K562 (cell line): ENCODE data around the gene C10orf90. TPM values are rescaled to one million over a fixed set of nuclear protein-coding genes. Genes with fewer than 3 reads are reported as not detected.

Experiments used
- ATAC-seq: fragments of 200-7000 bp; cut with Tn5 transposase; 3 replicates; pipeline ENCODE4 v1.9.1; 2020; ENCODE audit warnings: moderate library complexity
- BruUV-seq: library from RNA; stranded (reverse); fragments of 400-500 nt; replicated peaks from 2 replicates; lab custom pipeline; 2021; lab: Mats Ljungman, UMichigan
- CTCF ChIA-PET: fragments of 300-600 bp; formaldehyde crosslinking; extraction: SDS; loops from one replicate; lab custom pipeline; 2021; ENCODE audit warnings: low intra/inter-chr PET ratio; lab: Yijun Ruan, JAX
- POLR2A ChIA-PET: fragments of 300-600, 350-650 bp; sonication (Branson Sonifier 250); formaldehyde crosslinking; extraction: SDS; loops from one replicate; lab custom pipeline; 2021; ENCODE audit warnings: antibody characterized with exemption, inconsistent platforms; lab: Yijun Ruan, JAX
- DNase-seq, 4 experiments: peaks; one replicate each; pipeline versions ENCODE4 v3.0.0 to v3.0.0-alpha.2; 2011 to 2018; ENCODE audit warnings: low spot score in 3 of 4, mixed read lengths in 3 of 4; ENCODE audit errors: extremely low read depth in 1 of 4
- FAIRE-seq: peaks from 2 replicates; lab custom pipeline; 2011; peaks lifted over from hg19 to GRCh38; lab: Jason Lieb, UNC
- H2AFZ ChIP-seq: 2 replicates; pipeline ENCODE4 v1.6.0; 2011; ENCODE audit warnings: low read depth, low read length, control low read depth, inconsistent platforms
- H3K27ac ChIP-seq: fragments of 200-600 bp; 3 replicates; pipeline ENCODE4 v1.8.0; 2011; ENCODE audit warnings: low read depth, mild to moderate bottlenecking, control low read depth, inconsistent platforms, low read length, moderate library complexity, mixed read lengths; ENCODE audit errors: extremely low read depth
- H3K27me3 ChIP-seq, 2 experiments: fragments of 300-600 bp in 1 of 2; 2 replicates in 1 of 2; 3 replicates in 1 of 2; pipeline versions ENCODE4 v1.6.0 to v1.8.0; 2011; ENCODE audit warnings: inconsistent platforms in 2 of 2, low read length in 2 of 2, mild to moderate bottlenecking in 1 of 2, mixed read lengths in 1 of 2, moderate library complexity in 1 of 2; ENCODE audit not compliant: control insufficient read depth in 2 of 2, insufficient read depth in 2 of 2
- H3K36me3 ChIP-seq: fragments of 300-600 bp; 3 replicates; pipeline ENCODE4 v1.8.0; 2011; ENCODE audit warnings: mild to moderate bottlenecking, low read length, inconsistent platforms; ENCODE audit not compliant: control insufficient read depth, insufficient read depth
- H3K4me1 ChIP-seq, 2 experiments: fragments of 200-600 bp in 1 of 2; replicated peaks in 1 of 2; 2 replicates in 1 of 2; 3 replicates in 1 of 2; pipeline versions ENCODE4 v1.5.1 to v1.8.0; 2011; ENCODE audit warnings: inconsistent platforms in 2 of 2, low read length in 2 of 2, mild to moderate bottlenecking in 1 of 2, mixed read lengths in 1 of 2, moderate library complexity in 1 of 2; ENCODE audit not compliant: control insufficient read depth in 2 of 2, insufficient read depth in 2 of 2
- H3K4me2 ChIP-seq: 2 replicates; pipeline ENCODE4 v1.6.1; 2011; ENCODE audit warnings: low read length, control low read depth, inconsistent platforms, mixed read lengths; ENCODE audit not compliant: insufficient read depth
- H3K4me3 ChIP-seq: fragments of 200-600 bp; sonication (generic), shearing (Covaris generic); 2 replicates; pipeline ENCODE4 v1.5.1; 2016; ENCODE audit warnings: control low read depth, inconsistent platforms
- H3K79me2 ChIP-seq: fragments of 200-600 bp; 3 replicates; pipeline ENCODE4 v1.8.0; 2011; ENCODE audit warnings: low read length, inconsistent platforms; ENCODE audit not compliant: control insufficient read depth, insufficient read depth
- H3K9ac ChIP-seq, 2 experiments: 2 replicates each; pipeline versions ENCODE4 v1.6.0 to v1.6.1; 2011; ENCODE audit warnings: low read depth in 2 of 2, low read length in 2 of 2, control low read depth in 1 of 2, inconsistent platforms in 1 of 2, mild to moderate bottlenecking in 1 of 2, mixed read lengths in 1 of 2; ENCODE audit not compliant: insufficient read depth in 1 of 2
- H3K9me1 ChIP-seq: one replicate; pipeline ENCODE4 v1.6.0; 2011; ENCODE audit warnings: inconsistent platforms, mild to moderate bottlenecking, low read length, moderate library complexity; ENCODE audit not compliant: control insufficient read depth, insufficient read depth
- H3K9me3 ChIP-seq: replicated peaks from 2 replicates; pipeline ENCODE4 v1.5.1; 2011; ENCODE audit warnings: low read depth, low read length, inconsistent platforms; ENCODE audit not compliant: control insufficient read depth, insufficient read depth
- H4K20me1 ChIP-seq: replicated peaks from 2 replicates; pipeline ENCODE4 v1.6.1; 2011; ENCODE audit warnings: low read length, inconsistent platforms, mixed read lengths; ENCODE audit not compliant: control insufficient read depth, insufficient read depth
- FOXK1 ChIP-seq: sonication (generic); formaldehyde crosslinking; IDR thresholded peaks from 2 replicates; pipeline ENCODE4 v1.8.0; 2022; ENCODE audit warnings: missing genetic modification reagents, mild to moderate bottlenecking, borderline replicate concordance
- HOMEZ ChIP-seq: fragments of 250-450 bp; sonication (Bioruptor Pico); IDR thresholded peaks from 2 replicates; pipeline ENCODE4 v1.4.0; 2020; ENCODE audit warnings: mild to moderate bottlenecking, moderate library complexity
- MBD1 ChIP-seq: fragments of 250-450 bp; sonication (Bioruptor Pico); IDR thresholded peaks from 2 replicates; pipeline ENCODE4 v1.8.0; 2022; ENCODE audit warnings: inconsistent platforms
- NFE2 ChIP-seq: IDR thresholded peaks from 2 replicates; pipeline ENCODE4 v1.6.1; 2014; ENCODE audit warnings: antibody characterized with exemption, low read depth
- PHF21A ChIP-seq: fragments of 450-650 bp; IDR thresholded peaks from 2 replicates; pipeline ENCODE4 v1.6.1; 2017; ENCODE audit warnings: low read depth, borderline replicate concordance
- PTRF ChIP-seq: fragments of 450-650 bp; IDR thresholded peaks from 2 replicates; pipeline ENCODE4 v1.6.1; 2016; ENCODE audit warnings: mild to moderate bottlenecking, missing genetic modification characterization, missing compliant biosample characterization
- RUNX1 ChIP-seq: sonication (generic); IDR thresholded peaks from 2 replicates; pipeline ENCODE4 v1.6.1; 2016; ENCODE audit warnings: antibody characterized with exemption, low read depth
- TCF15 ChIP-seq: fragments of 250-450 bp; sonication (Bioruptor Pico); IDR thresholded peaks from 2 replicates; pipeline ENCODE4 v1.8.0; 2022; ENCODE audit warnings: moderate library complexity, mild to moderate bottlenecking, inconsistent platforms
- ZNF253 ChIP-seq: fragments of 250-450 bp; sonication (Bioruptor Pico); conservative IDR thresholded peaks from 2 replicates; pipeline ENCODE4 v1.6.1; 2021; ENCODE audit warnings: mild to moderate bottlenecking
- ZNF445 ChIP-seq: fragments of 250-450 bp; sonication (Bioruptor Pico); IDR thresholded peaks from 2 replicates; pipeline ENCODE4 v1.4.0; 2020; ENCODE audit warnings: low read depth, mild to moderate bottlenecking, moderate library complexity
- ZNF785 ChIP-seq: fragments of 250-450 bp; sonication (Bioruptor Pico); IDR thresholded peaks from 2 replicates; pipeline ENCODE4 v1.4.0; 2020; ENCODE audit warnings: mild to moderate bottlenecking
- WGBS: fragments of 100-300 bp; shearing (Covaris generic); methylation state at CpG from one replicate; pipeline ENCODE4 v1.1.6; 2016; ENCODE audit warnings: low coverage, mixed read lengths; ENCODE audit not compliant: insufficient coverage; ENCODE audit errors: missing lambda C conversion rate; 5-methylcytosine and 5-hydroxymethylcytosine counted together
- in situ Hi-C: fragments of 300-500 bp; cut with MboI; formaldehyde crosslinking; loops from 4 replicates; pipeline ENCODE4 v1.15.0; 2018; ENCODE audit warnings: inconsistent platforms, mixed read lengths
- intact Hi-C: fragments of 100-400 bp; cut with micrococcal nuclease; formaldehyde crosslinking; loops from 2 replicates; pipeline ENCODE4 v1.14.2; 2022
- polyA plus RNA-seq, 8 experiments: library from polyadenylated mRNA; depleted of rRNA in 4 of 8; stranded (reverse) in 5 of 8; unstranded in 3 of 8; fragments of >200 nt; fragmentation: Nextera tagmentation in 2 of 8; fragmentation: Illumina TruSeq in 1 of 8; extraction: Ambion mirVana in 2 of 8; extraction: Trizol in 1 of 8; gene quantifications; 2 replicates each; pipeline versions ENCODE4 v1.2.1 to v1.2.3, GENCODE V29; 2011 to 2014; ENCODE audit warnings: inconsistent platforms in 1 of 8, missing spikeins in 1 of 8
- total RNA-seq, 7 experiments: library from RNA; depleted of rRNA in 6 of 7; stranded (reverse); fragments of >200 nt in 6 of 7; fragmentation: Illumina TruSeq in 2 of 7; extraction: Trizol in 2 of 7; gene quantifications; 2 replicates each; pipeline versions ENCODE4 v1.2.1 to v1.2.3, GENCODE V29; 2011 to 2021; ENCODE audit warnings: low replicate concordance in 1 of 7

C10orf90 gene
- total and polyA plus RNA-seq, 9 of the 15 experiments (the other 6 are each of a cell fraction or from before 2014, with no cell fraction given) = not detected

- H3K79me2 ChIP-seq = no peaks in the 10 kb centered on the region
- no peaks in the 10 kb centered on the region for H3K9me3 ChIP-seq
- POLR2A ChIA-PET = no interaction called here
- WGBS = 0% methylated on average over 10 of the region's 10 CpGs
- H3K4me1 ChIP-seq = no peaks in the 10 kb centered on the region
- no TSS peak for BruUV-seq
- ATAC-seq (no peak), FAIRE-seq (no peak), DNase-seq (no peak)
- H3K9me1 ChIP-seq = no peaks in the 10 kb centered on the region
- H3K27me3 ChIP-seq = no peaks in the 10 kb centered on the region
- H2AFZ ChIP-seq = no peak overlapping the region
- TF ChIP-seq NFE2 (0 out of 2 replicates have a peak, but pooled peaks have one; percentile 11), PTRF (tag) (no peak)
- no peak overlapping the region for H3K27ac ChIP-seq
- in situ Hi-C loops = no loop called here
- intact Hi-C loops = no loop called here
- H3K4me3 ChIP-seq = no peak overlapping the region
- H3K4me2 ChIP-seq = no peak overlapping the region
- CTCF ChIA-PET = no interaction called here
- H3K9ac ChIP-seq = no peak overlapping the region
- no peaks in the 10 kb centered on the region for H3K36me3 ChIP-seq
- no peaks in the 10 kb centered on the region for H4K20me1 ChIP-seq
Measured at GRCh38 chr10:126421756-126422256, 248.7 kb downstream of the C10orf90 start.

- 3% methylated on average over 8 of the region's 12 CpGs for WGBS
- intact Hi-C loops = no loop called here
Measured at GRCh38 chr10:126420567-126421300, 249.8 kb downstream of the C10orf90 start.

More at GRCh38 chr10:126420567-126421300, 249.8 kb downstream of the C10orf90 start:
- Histone ChIP-seq H3K4me3 (no peak overlapping the region), H3K4me2 (no peak overlapping the region), H3K36me3 (no peaks in the 10 kb centered on the region), H3K9me3 (no peaks in the 10 kb centered on the region), H3K79me2 (no peaks in the 10 kb centered on the region), H4K20me1 (no peaks in the 10 kb centered on the region), H3K27me3 (no peaks in the 10 kb centered on the region), H3K4me1 (no peaks in the 10 kb centered on the region), H3K9me1 (no peaks in the 10 kb centered on the region), H2AFZ (no peak overlapping the region), H3K27ac (no peak overlapping the region), H3K9ac (no peak overlapping the region)
- DNase-seq (no peak), FAIRE-seq (no peak), ATAC-seq (no peak)
- no peak for TF ChIP-seq PHF21A
- TF ChIP-seq ZNF253 = no peak
- no peak for TF ChIP-seq FOXK1 (CRISPR knock-in tag)
- no peak for TF ChIP-seq RUNX1
- TF ChIP-seq HOMEZ (CRISPR knock-in tag) = no peak
- TF ChIP-seq ZNF785 (CRISPR knock-in tag) = no peak
- TF ChIP-seq ZNF445 (CRISPR knock-in tag) = no peak
- no peak for TF ChIP-seq MBD1 (CRISPR knock-in tag)
- TF ChIP-seq TCF15 (CRISPR knock-in tag) = no peak
- in situ Hi-C loops = no loop called here
- ChIA-PET CTCF (no interaction called here), POLR2A (no interaction called here)
- BruUV-seq = no TSS peak
